ENCODE data around the gene CDKAL1.

Gene CDKAL1

DNA sequence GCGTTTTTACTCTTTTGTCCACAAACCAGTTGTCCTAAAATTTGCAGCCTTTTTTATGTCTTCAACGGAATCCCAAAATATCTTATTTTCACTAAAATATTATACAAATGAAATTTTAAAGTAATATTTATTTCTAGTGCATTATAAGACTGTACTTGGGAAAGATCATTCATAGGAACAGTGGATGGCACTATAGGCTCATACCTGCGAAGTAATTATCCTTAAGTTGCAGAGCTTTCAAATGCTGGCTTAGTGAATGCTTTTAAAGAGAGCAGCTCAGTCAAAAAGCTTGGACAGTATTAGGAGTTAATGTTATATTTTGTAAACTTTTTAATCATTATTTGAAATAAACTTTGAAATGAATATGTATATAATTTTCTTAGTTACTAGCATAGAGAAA, 254.9 kb downstream of the CDKAL1 start:
- DNase-seq (ENCODE audit: low read depth in 2 of 2, low spot score in 1 of 2) = no peak

- no peak for DNase-seq (ENCODE audit: low read depth in 2 of 2, low spot score in 1 of 2)
Observed at GRCh38 chr6:20790032-20790791, 256.0 kb downstream of the CDKAL1 start.

- no peak for DNase-seq (ENCODE audit: low read depth in 2 of 2, low spot score in 1 of 2)
Observed at GRCh38 chr6:20791074-20791473, 256.8 kb downstream of the CDKAL1 start.

DNA sequence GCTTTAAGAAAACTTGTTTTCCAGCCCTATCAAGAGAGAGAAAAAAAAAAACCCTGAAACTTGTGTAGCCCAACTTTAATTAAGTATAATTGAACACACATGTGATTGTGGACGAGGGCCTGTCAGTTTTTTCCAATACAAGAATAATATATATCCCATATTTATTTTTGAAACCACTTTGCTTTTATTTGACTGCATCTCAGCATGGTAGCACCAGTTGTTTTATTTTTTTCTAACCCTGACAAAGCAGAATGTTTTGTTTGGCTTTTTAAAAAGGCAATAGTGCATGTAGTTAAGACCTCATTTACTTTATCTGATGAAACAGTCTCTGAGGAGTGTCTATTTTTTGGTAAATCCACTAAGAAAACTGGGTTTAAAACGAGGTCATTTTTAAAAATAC, 257.7 kb downstream of the CDKAL1 start:
- no peak for DNase-seq (ENCODE audit: low read depth in 2 of 2, low spot score in 1 of 2)

- DNase-seq (ENCODE audit: low read depth in 2 of 2, low spot score in 1 of 2) = no peak
Observed at GRCh38 chr6:20793174-20793573, 258.9 kb downstream of the CDKAL1 start.

- DNase-seq (ENCODE audit: low read depth in 2 of 2, low spot score in 1 of 2) = no peak
Observed at GRCh38 chr6:20797597-20797996, 263.3 kb downstream of the CDKAL1 start.

DNA sequence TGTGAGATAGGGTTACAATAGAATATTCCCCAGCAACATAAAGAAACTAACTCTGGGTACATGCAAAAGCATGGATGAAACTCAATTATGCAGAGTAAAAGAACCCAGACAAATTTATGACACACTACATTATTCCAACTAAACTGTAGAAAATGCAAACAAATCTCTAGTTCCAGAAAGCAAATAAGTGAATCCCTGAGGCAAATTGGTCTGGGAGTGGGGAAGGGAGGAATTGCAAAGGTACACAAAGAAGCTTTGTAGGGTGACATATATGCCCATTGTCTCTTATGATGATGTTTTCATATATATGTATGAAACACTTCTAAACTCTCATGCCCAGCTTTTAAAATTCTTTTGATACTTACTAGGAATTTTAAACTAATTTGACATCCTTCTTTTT, 266.0 kb downstream of the CDKAL1 start:
- no peak for DNase-seq (ENCODE audit: low read depth in 2 of 2, low spot score in 1 of 2)

DNA sequence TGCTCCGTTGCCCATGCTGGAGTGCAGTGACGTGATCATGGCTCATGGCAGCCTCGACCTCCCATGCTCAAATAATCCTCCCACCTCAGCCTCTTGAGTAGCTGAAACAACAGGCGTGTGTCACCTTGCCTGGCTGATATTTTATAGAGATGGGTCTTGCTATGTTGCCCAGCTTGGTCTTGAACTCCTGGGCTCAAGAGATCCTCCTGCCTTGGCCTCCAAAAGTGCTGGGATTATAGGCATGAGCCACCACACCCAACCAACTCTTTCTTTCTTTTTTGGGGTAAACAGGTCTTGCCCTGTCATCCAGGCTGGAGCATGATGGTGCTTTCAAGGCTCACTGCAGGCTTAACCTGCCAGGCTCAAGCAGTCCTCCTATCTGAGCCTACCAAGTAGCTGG, 266.4 kb downstream of the CDKAL1 start:
- no peak for DNase-seq (ENCODE audit: low read depth in 2 of 2, low spot score in 1 of 2)

GRCh38 chr6:20801595-20801994, 267.3 kb downstream of the CDKAL1 start:
- DNase-seq (ENCODE audit: low read depth in 2 of 2, low spot score in 1 of 2) = no peak

DNA sequence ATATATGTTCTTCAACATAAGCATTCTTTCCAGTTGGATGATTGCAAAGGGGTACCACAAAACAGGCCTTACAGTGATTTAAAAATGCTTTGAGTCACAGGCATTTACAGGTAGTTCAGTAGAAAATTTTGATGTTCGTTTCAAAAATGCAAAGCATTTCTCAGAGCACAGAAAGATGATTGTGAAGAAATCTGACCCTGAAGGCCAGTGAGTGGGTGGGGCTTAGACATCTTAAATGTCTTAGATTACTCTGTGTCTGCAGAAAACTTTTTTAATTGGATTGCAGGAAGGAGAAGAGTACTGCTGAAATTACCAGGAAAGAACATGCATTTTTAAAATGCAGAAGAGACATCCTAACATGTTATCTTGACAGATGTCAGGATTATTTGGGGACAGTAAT, 268.3 kb downstream of the CDKAL1 start:
- no peak for DNase-seq (ENCODE audit: low read depth in 2 of 2, low spot score in 1 of 2)

DNA sequence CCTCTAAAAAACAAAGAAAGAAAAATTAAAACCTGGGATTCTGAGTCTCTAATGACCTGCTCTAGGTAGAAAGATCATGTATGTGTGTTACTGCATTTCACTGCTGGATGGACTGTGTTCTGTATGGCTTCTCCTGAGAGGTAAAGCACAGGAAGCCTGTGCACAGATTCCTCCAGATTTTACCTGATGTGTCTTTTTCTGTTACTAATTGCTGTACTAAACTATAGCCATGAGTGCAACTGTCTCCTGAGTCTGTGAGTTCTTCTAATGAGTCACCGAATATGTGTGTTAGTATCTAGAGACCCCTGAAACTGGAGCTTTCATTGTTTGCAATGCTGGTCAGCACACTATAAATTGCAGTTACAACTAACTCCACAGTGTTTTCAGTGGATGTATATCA, 270.8 kb downstream of the CDKAL1 start:
- no peak for DNase-seq (ENCODE audit: low read depth in 2 of 2, low spot score in 1 of 2)

- no peak for DNase-seq (ENCODE audit: low read depth in 2 of 2, low spot score in 1 of 2)
Observed at GRCh38 chr6:20806669-20807068, 272.4 kb downstream of the CDKAL1 start.

- no peak for DNase-seq (ENCODE audit: low read depth in 2 of 2, low spot score in 1 of 2)
Observed at GRCh38 chr6:20808439-20808838, 274.2 kb downstream of the CDKAL1 start.

DNA sequence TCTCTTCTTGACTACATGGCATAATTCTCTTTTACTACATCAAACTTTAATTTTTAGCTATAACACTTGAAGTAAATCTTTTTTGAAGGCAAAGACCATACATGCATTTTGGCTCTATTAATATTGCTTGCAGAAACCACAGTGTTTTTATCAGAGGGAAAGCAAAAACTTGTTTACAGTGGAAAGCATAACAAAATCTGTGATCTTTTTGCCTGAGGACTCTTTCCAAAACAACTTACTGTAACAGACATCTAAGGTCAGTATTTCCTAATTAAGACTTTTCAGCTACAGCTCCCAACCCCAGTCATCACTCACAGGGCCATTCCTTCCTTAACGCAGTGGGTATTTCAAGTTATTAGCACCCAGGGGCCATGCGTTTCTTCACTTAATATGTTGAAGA, 274.7 kb downstream of the CDKAL1 start:
- no peak for DNase-seq (ENCODE audit: low read depth in 2 of 2, low spot score in 1 of 2)

- DNase-seq (ENCODE audit: low read depth in 2 of 2, low spot score in 1 of 2) = no peak
Observed at GRCh38 chr6:20810727-20811108, 276.5 kb downstream of the CDKAL1 start.

DNA sequence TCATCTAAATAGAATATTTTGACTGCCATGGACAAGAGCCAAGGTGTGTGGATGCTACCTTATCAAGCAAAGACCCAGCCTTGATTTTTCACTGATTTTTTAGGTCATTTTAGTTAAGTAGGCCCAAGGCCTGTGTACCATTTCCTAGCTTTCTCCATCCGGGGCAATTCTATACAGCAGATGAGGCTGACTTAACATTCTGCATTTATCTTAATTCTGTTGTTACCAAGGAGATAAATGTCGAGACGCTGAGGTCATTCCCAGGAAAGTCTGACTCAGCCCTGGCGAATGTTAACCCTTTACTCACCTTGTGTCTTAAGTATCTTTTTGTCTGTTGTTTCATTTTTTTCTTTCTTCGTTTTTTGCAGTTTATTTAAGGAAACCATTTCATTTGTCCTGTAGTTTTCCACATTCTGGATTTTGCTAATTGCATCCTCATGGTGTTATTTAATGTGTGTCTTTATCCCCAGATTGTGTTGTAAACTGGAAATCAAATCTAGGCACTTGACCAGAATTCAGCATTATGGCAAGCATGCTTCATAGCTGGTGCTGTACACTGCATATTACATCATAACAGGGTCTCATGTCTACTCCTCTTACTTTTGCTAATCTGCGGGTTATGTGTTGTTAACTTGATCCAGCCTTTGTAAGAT, 277.0 kb downstream of the CDKAL1 start:
- DNase-seq (ENCODE audit: low read depth in 2 of 2, low spot score in 1 of 2) = no peak

DNA sequence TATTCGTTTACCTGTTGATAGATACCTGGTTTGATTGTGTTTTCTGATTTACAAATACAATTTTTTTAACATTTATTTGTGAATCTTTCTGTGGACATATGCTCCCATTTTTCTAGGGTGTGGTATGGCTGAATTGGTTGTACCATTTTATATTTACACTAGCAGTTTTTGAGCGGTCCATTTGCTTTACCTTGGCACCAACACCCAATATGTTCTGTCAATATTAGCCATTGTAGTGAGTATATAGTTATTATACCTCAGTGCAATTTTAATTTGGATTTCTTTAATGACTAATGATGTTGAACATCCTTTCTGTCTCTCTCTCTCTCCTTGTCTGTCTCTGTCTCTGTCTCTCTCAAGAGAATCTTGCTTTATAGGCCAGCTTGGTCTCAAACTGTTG, 278.5 kb downstream of the CDKAL1 start:
- no peak for DNase-seq (ENCODE audit: low read depth in 2 of 2, low spot score in 1 of 2)

DNA sequence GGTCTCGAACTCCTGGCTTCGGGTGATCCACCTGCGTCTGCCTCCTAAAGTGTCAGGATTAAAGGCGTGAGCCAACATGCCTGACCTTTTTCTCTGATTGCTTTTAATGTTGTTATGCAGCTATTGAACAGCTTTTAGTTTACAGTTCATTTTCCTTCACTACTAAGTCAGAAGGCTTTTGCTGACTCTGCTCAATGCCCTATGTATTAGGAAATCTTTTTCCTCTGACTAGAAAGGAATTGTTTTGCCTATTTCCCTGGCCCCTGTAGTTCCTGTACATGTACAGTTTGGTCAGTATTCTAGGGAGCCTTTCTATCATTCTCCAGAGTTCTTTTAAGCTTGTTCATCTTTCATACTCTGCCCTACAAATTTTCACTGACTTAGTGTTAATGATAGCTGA, 280.2 kb downstream of the CDKAL1 start:
- DNase-seq (ENCODE audit: low read depth in 2 of 2, low spot score in 1 of 2) = no peak

DNA sequence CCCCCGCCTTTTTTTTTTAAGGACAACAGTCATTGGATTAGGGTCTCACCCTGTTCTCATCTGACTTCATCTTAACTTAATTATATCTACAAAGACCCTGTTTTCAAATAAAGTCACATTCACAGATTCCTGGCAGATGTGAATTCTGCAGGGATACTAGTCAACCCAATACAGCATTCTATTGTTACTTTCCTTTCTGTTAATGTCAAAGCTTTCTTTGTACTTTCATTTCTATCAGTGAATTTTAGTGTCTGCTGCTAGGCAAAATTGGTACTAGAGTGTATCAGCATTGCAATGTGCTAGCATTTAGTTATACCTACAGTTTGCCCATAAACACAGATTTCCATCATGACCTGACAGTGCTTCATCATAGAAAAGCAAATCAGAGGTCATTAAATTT, 281.9 kb downstream of the CDKAL1 start:
- DNase-seq (ENCODE audit: low read depth in 2 of 2, low spot score in 1 of 2) = no peak

DNA sequence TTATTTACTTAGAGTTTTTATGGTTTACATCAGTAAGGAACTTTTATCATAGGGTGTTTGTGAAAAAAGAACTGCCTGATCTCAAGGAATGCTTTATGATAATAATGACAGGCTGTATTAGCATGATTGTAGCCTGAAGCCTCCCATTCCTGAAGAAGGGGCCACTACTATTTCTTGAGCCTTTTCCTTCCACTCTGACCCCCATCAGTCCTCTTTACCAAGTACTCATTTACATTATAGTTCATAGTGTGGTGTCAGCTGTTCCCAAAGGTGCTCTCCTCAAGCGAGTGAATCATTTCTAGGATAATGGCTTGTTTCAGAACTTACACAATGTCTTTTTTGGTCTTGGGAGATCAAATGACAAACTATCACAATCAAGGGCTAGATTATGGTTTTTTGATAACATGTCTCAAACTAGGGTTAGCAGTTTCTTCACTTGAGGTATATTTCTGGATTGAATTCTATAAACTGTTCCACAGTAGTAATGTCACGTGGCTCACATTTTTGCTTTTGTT, 283.6 kb downstream of the CDKAL1 start:
- no peak for DNase-seq (ENCODE audit: low read depth in 2 of 2, low spot score in 1 of 2)

GRCh38 chr6:20819774-20820400, 285.6 kb downstream of the CDKAL1 start:
- no peak for DNase-seq (ENCODE audit: low read depth in 2 of 2, low spot score in 1 of 2)

DNA sequence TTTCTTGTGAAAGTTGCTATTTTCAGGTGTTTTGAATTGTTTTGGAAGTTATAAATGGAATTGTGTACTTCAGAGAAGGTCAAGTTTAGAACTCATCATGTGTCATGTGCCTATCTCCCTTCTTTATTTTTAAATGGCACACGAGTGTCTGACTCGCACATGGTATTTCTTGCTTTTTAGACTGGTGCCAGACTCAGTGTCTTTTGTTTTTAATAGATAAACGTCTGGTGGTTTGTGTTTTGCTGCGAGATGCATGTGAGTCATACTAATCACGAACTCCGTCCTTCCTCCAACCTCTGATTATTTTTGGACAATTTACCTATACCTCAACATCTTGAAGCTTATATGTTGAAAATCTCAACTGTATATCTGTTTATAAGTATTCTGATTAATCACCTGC, 292.1 kb downstream of the CDKAL1 start:
- DNase-seq (ENCODE audit: low read depth in 2 of 2, low spot score in 1 of 2) = no peak
